ENCODE measurements around the gene FGF8.

DNA sequence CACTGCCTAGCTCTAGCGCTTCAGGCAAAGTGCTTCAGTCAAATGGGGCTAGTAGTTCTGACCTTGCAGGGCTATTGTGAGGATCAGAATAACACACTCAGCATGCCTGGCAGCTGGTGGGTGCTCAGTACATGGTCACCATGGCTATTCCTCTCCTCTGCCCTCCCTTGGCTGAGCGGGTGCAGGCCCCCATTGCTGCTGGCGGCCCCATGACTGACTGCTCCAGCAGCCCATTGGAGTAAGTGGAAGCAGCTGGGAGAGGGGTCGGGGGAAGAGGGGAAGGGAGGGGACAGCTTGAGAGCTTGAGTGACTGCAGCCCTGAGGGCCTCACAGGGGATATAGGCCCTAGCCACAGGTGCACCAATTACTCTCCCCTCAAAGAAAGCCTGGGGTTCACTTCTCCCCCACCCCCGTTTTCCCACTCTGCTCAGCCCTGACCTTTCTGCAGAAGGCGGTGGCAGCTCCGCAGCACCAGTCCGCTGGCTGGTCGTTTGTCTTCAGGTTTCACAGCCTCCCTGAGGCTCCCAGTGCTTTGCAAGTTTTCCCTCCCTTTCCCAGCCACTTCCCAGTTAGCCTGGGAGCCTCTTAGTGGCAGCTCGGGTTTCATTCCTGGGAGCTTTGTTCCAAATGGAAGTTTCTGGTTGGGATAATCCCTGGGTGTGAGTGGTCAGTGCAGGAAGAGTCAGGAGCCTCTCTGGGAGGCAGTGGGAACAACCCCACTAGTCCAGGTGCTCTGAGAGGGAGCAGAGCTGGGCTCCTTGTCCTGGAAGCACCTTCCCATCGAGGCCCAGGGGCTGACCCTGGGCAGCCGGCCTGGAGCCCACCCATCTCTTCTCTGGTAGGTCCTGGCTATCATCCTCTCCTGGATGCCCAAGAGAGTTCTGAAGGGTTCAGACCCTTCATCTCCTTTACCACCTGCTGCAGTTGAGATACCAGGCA lies 16.3 kb downstream of the FGF8 start:
- TF ChIP-seq, protein P1, sequence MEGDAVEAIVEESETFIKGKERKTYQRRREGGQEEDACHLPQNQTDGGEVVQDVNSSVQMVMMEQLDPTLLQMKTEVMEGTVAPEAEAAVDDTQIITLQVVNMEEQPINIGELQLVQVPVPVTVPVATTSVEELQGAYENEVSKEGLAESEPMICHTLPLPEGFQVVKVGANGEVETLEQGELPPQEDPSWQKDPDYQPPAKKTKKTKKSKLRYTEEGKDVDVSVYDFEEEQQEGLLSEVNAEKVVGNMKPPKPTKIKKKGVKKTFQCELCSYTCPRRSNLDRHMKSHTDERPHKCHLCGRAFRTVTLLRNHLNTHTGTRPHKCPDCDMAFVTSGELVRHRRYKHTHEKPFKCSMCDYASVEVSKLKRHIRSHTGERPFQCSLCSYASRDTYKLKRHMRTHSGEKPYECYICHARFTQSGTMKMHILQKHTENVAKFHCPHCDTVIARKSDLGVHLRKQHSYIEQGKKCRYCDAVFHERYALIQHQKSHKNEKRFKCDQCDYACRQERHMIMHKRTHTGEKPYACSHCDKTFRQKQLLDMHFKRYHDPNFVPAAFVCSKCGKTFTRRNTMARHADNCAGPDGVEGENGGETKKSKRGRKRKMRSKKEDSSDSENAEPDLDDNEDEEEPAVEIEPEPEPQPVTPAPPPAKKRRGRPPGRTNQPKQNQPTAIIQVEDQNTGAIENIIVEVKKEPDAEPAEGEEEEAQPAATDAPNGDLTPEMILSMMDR (IDR thresholded peaks at IDR 0.05; ENCODE audit: low read depth, low read length, missing input control) = no peak
- TF ChIP-seq, protein P2, sequence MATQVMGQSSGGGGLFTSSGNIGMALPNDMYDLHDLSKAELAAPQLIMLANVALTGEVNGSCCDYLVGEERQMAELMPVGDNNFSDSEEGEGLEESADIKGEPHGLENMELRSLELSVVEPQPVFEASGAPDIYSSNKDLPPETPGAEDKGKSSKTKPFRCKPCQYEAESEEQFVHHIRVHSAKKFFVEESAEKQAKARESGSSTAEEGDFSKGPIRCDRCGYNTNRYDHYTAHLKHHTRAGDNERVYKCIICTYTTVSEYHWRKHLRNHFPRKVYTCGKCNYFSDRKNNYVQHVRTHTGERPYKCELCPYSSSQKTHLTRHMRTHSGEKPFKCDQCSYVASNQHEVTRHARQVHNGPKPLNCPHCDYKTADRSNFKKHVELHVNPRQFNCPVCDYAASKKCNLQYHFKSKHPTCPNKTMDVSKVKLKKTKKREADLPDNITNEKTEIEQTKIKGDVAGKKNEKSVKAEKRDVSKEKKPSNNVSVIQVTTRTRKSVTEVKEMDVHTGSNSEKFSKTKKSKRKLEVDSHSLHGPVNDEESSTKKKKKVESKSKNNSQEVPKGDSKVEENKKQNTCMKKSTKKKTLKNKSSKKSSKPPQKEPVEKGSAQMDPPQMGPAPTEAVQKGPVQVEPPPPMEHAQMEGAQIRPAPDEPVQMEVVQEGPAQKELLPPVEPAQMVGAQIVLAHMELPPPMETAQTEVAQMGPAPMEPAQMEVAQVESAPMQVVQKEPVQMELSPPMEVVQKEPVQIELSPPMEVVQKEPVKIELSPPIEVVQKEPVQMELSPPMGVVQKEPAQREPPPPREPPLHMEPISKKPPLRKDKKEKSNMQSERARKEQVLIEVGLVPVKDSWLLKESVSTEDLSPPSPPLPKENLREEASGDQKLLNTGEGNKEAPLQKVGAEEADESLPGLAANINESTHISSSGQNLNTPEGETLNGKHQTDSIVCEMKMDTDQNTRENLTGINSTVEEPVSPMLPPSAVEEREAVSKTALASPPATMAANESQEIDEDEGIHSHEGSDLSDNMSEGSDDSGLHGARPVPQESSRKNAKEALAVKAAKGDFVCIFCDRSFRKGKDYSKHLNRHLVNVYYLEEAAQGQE (IDR thresholded peaks at IDR 0.05) = no peak
- TF ChIP-seq, protein P3, sequence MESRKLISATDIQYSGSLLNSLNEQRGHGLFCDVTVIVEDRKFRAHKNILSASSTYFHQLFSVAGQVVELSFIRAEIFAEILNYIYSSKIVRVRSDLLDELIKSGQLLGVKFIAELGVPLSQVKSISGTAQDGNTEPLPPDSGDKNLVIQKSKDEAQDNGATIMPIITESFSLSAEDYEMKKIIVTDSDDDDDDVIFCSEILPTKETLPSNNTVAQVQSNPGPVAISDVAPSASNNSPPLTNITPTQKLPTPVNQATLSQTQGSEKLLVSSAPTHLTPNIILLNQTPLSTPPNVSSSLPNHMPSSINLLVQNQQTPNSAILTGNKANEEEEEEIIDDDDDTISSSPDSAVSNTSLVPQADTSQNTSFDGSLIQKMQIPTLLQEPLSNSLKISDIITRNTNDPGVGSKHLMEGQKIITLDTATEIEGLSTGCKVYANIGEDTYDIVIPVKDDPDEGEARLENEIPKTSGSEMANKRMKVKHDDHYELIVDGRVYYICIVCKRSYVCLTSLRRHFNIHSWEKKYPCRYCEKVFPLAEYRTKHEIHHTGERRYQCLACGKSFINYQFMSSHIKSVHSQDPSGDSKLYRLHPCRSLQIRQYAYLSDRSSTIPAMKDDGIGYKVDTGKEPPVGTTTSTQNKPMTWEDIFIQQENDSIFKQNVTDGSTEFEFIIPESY (IDR thresholded peaks at IDR 0.05) = no peak
- TF ChIP-seq EGR1 (IDR thresholded peaks at IDR 0.05; ENCODE audit: low read depth in 2 of 2) = no peak
- TF ChIP-seq, protein P4, sequence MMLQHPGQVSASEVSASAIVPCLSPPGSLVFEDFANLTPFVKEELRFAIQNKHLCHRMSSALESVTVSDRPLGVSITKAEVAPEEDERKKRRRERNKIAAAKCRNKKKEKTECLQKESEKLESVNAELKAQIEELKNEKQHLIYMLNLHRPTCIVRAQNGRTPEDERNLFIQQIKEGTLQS (IDR thresholded peaks at IDR 0.05) = no peak
- TF ChIP-seq JUND (IDR thresholded peaks at IDR 0.05) = no peak
- no peak for TF ChIP-seq RAD21 (IDR thresholded peaks at IDR 0.05)
- no peak for TF ChIP-seq GABPA (IDR thresholded peaks at IDR 0.05 in 1 of 2, conservative IDR thresholded peaks at IDR 0.05 in 1 of 2)
- TF ChIP-seq YY1 (IDR thresholded peaks at IDR 0.05) = no peak
- TF ChIP-seq, protein P5, sequence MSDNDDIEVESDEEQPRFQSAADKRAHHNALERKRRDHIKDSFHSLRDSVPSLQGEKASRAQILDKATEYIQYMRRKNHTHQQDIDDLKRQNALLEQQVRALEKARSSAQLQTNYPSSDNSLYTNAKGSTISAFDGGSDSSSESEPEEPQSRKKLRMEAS (IDR thresholded peaks at IDR 0.05) = no peak
- no peak for TF ChIP-seq TAF1 (conservative IDR thresholded peaks at IDR 0.05)
- TF ChIP-seq HNF4A (conservative IDR thresholded peaks at IDR 0.05) = no peak

Measured in liver (tissue), 3 donors.